Measurements from ENCODE around the gene CTBP1.

Gene CTBP1

GRCh38 chr4:1199556-1200331, 49.2 kb downstream of the CTBP1 start:
- 0 out of 2 replicates have a peak, but pooled peaks cover 5% of the 10 kb centered on the region for H3K36me3 ChIP-seq
- peak overlapping the region; percentile 42 for H3K27ac ChIP-seq
- H3K27me3 ChIP-seq (ENCODE audit: insufficient read depth, low read depth, severe bottlenecking): no peaks in the 10 kb centered on the region
- H3K4me3 ChIP-seq (ENCODE audit: low read depth, low read length): no peak overlapping the region
- H3K9me3 ChIP-seq (ENCODE audit: severe bottlenecking): no peaks in the 10 kb centered on the region
- no peak for TF ChIP-seq CTCF (IDR thresholded peaks at IDR 0.05; ENCODE audit: low read depth, low read length)
- DNase-seq: no peak

GRCh38 chr4:1198098-1198844, 50.7 kb downstream of the CTBP1 start:
- Histone ChIP-seq H3K27ac (no peak overlapping the region), H3K9me3 (ENCODE audit: severe bottlenecking) (no peaks in the 10 kb centered on the region), H3K4me3 (ENCODE audit: low read depth, low read length) (no peak overlapping the region), H3K27me3 (ENCODE audit: insufficient read depth, low read depth, severe bottlenecking) (no peaks in the 10 kb centered on the region), H3K36me3 (no peaks in the 10 kb centered on the region)
- no peak for DNase-seq
- TF ChIP-seq CTCF (IDR thresholded peaks at IDR 0.05; ENCODE audit: low read depth, low read length): no peak

- no peak for DNase-seq
- Histone ChIP-seq H3K9me3 (ENCODE audit: severe bottlenecking) (peaks cover 1% of the 10 kb centered on the region), H3K36me3 (no peaks in the 10 kb centered on the region), H3K27me3 (ENCODE audit: insufficient read depth, low read depth, severe bottlenecking) (no peaks in the 10 kb centered on the region), H3K27ac (no peak overlapping the region), H3K4me3 (ENCODE audit: low read depth, low read length) (no peak overlapping the region)
- no peak for TF ChIP-seq CTCF (IDR thresholded peaks at IDR 0.05; ENCODE audit: low read depth, low read length)
Observed at GRCh38 chr4:1196421-1197183, 52.3 kb downstream of the CTBP1 start.

GRCh38 chr4:1195891-1196401, 53.0 kb downstream of the CTBP1 start:
- H3K4me3 ChIP-seq (ENCODE audit: low read depth, low read length): no peak overlapping the region
- H3K36me3 ChIP-seq: no peaks in the 10 kb centered on the region
- no peak for DNase-seq
- H3K27ac ChIP-seq: 0 out of 2 replicates have a peak overlapping the region, but pooled peaks have one; percentile 3
- H3K27me3 ChIP-seq (ENCODE audit: insufficient read depth, low read depth, severe bottlenecking): no peaks in the 10 kb centered on the region
- no peak for TF ChIP-seq CTCF (IDR thresholded peaks at IDR 0.05; ENCODE audit: low read depth, low read length)
- peaks cover 8% of the 10 kb centered on the region for H3K9me3 ChIP-seq (ENCODE audit: severe bottlenecking)

GRCh38 chr4:1195109-1195671, 53.7 kb downstream of the CTBP1 start:
- H3K9me3 ChIP-seq (ENCODE audit: severe bottlenecking): peaks cover 8% of the 10 kb centered on the region
- peak overlapping the region; percentile 8; the same call in 1 of the 2 replicates for H3K27ac ChIP-seq
- DNase-seq: no peak
- H3K4me3 ChIP-seq (ENCODE audit: low read depth, low read length): no peak overlapping the region
- no peak for TF ChIP-seq CTCF (IDR thresholded peaks at IDR 0.05; ENCODE audit: low read depth, low read length)
- H3K36me3 ChIP-seq: no peaks in the 10 kb centered on the region
- no peaks in the 10 kb centered on the region for H3K27me3 ChIP-seq (ENCODE audit: insufficient read depth, low read depth, severe bottlenecking)
